A549 treated with AZD2906 at 1 μM for 4 hours (cell line): ENCODE data around the gene KIN. TPM values are rescaled to one million over a fixed set of nuclear protein-coding genes. Genes with fewer than 3 reads are reported as not detected.

Experiments used
- total RNA-seq: library from RNA; stranded (reverse); fragments of 200-300 nt; extraction: Qiagen RNA extraction; gene quantifications from 5 replicates; pipeline ENCODE4 v1.2.3, GENCODE V29; 2022

The KIN gene, protein sequence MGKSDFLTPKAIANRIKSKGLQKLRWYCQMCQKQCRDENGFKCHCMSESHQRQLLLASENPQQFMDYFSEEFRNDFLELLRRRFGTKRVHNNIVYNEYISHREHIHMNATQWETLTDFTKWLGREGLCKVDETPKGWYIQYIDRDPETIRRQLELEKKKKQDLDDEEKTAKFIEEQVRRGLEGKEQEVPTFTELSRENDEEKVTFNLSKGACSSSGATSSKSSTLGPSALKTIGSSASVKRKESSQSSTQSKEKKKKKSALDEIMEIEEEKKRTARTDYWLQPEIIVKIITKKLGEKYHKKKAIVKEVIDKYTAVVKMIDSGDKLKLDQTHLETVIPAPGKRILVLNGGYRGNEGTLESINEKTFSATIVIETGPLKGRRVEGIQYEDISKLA
- total RNA-seq: 11.2 to 13.4 TPM (median 13.2 TPM) in 5 replicates

DNA sequence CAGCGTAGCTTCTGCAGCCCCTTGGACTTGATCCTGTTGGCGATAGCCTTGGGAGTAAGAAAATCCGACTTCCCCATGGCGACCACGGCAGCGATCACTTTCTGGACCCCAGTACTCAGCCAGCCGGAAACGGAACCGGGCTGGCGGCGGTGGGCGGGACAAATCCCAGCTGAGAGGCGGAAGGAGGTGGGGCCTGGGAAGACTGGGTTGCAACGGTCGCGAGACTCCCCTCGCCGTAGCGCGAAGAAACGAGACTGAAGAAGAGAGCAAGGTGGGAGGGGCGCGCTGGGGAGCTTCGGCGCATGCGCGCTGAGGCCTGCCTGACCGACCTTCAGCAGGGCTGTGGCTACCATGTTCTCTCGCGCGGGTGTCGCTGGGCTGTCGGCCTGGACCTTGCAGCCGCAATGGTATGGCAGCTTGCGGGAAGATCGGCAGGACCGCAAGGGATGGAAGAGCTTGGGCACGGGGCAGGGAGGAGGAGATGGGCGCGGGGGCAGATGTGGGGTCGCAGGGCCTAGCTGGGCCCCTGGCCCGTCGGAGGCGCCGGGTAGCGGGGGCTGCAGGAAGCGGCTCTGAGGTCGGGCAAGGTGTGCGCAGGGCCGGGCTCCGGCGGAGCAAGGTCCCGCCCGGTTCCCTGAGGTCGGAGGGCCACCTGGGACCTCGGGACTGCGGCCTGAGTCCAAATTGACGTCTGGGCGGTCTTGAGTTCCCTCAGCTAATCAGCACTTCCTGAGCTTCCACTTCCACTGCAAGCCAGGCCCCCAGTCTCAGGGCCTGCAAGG is at the start of gene KIN, which contains the start of gene ATP5F1C:
Gene KIN, minus strand, starts transcription at position 137 of the 782 bp plus-strand sequence. Its CDS starts 60 bp downstream, at position 77.
Gene ATP5F1C, plus strand, starts transcription at position 321 of the 782 bp plus-strand sequence. Its CDS starts 31 bp downstream, at position 352.

DNA sequence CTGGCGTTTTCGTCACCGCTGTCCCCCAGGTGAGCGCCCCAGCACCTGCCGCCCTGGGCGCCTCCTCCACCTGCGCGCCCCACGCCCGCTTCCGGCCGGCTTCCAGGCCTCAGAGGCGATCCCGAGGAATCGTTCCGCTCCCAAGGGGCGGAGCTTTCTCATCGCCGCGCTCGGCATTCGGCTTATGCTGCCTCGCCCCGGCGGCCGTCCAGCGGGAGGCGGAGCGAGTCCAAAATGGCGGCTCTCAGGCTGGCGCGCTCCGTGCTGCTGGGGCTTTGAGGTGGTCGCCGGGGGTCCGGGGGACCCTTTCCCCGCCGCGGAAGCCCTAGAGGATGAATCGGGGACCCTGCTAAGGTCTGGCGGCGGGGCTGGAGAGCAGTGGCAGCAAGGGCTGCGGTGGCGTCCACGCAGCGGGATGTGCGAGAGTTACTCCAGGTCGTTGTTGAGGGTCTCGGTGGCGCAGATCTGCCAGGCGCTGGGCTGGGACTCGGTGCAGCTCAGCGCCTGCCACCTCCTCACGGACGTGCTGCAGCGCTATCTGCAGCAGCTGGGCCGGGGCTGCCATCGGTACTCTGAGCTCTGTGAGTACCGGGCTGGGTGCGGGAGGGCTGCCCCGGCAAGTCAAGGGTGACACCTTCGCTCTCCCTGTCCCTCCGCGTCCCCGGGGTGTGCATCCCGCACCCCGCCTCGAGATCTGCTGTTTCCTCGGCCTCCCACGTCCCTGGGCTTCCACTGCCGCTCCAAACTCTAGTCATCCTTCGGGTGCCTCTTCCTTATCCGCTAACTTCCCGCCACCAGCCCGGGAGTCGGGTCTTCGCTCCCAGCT is 30.7 kb upstream of the KIN start, which contains the start of gene TAF3:
Gene TAF3, plus strand, starts transcription at position 211 of the 826 bp plus-strand sequence. Its CDS starts 205 bp downstream, at position 416.

DNA sequence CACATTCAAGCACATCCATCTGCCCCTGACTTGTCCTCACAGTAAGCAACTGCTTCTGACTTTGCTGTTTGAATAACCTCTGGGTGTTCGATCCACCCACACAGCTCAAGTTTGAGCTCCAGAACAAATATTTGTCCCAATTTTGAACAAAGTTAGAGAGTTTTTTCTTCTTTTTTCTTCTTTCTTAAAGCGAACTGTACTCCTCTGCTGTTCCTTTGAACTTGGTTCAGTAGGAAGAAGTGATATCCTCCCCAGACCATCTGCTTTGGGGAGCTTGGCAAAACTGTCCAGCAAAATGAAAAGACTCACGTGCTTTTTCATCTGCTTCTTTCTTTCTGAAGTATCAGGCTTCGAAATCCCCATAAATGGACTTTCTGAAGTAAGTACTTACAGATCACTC is 84.7 kb downstream of the KIN start, which contains the start of gene ITIH2:
Gene ITIH2, plus strand, starts transcription at position 177 of the 400 bp plus-strand sequence. Its CDS starts 119 bp downstream, at position 296.

Other genes starting within 250 kb of the KIN start
- gene ITIH5, start 121.0 kb downstream of the KIN start, total RNA-seq: 0.05 to 0.09 TPM (median 0.06 TPM) in 5 replicates
- gene ITIH2, start 84.7 kb downstream of the KIN start, total RNA-seq: 0.19 to 0.32 TPM (median 0.29 TPM) in 5 replicates
- 264 to 313 TPM (median 278 TPM) in 5 replicates for gene ATP5F1C, start 184 bp upstream of the KIN start, total RNA-seq
- gene TAF3, start 30.5 kb upstream of the KIN start, total RNA-seq: 6.7 to 7.8 TPM (median 6.9 TPM) in 5 replicates